LHCN-M2 (cell line): ENCODE data around the gene MBLAC1. TPM values are rescaled to one million over a fixed set of nuclear protein-coding genes. Genes with fewer than 3 reads are reported as not detected.

ENCODE experiments used
- DNase-seq: peaks from one replicate; pipeline ENCODE4 v3.0.0-alpha.2; 2012; ENCODE audit warnings: low read depth
- total RNA-seq: library from RNA; depleted of rRNA; stranded (reverse); fragments of >200 nt; gene quantifications from 2 replicates; pipeline ENCODE4 v1.2.3, GENCODE V29; 2014; rRNA removed

Gene MBLAC1
- total RNA-seq, 1 experiment from 2014 or later = 5.9 TPM

DNA sequence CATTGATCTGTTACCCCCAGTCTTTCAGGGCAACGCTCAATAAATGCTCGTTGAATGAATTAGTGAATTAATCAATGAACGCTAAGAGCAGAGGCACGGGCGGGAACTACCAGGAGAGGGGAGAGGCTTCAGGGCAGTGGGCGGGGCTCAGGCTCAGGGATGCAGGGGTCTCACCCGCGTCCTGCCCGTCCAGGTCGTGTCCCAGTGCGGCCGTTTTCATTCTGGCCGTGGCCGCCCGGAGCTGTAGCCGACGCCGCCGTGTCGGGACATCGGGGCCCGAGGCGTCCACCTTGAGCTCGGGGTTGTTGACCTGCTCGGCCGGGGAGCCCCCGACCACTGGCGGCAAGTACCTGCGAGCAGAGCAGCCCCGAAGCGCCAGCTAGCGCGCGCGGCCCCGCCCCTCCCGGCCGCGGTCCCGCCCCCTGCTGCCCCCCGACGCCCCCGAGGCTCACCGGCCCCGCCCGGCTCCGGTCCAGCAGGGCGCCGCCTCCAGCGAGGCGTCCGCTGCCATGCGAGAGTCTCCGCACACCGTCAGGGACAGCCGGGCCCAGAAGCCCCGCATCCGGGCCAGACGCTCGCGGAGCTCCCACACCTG lies 44.4 kb downstream of the MBLAC1 start:
- no peak for DNase-seq

GRCh38 chr7:100171840-100172239 lies 45.1 kb downstream of the MBLAC1 start:
- no peak for DNase-seq

DNA sequence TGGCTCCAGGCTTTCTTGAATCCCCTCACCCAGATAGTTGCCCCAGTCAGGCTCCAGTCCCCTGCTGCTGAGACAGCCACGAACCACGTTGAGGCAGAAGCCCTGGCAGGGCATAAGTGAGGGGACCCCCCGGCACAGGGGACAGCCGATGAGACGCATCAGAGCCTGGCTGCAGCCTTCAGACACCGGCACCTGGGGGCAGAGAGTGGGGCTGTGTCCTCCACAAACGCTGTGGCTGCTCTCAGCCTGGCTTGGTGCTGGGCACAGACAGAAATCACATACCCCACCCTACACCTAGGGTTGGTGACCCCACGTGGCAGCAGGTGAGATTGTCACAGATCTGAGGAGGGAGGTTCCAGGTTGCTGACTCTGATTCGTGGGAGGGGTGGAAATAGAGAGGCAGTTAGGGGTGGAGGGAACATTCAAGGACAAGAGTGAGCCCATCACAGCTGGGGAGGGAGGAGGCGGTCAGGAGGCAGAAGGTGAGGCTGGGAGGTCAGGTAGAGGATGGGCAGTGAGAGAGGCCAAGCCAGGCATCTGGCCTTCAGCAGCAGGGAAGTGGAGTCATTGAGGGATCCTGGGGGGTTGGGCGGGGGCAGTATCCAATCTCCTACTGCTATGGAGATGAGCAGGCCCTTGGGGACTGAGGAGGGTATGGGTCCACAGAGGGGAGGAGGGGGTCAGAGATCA lies 47.2 kb downstream of the MBLAC1 start:
- DNase-seq = no peak

- no peak for DNase-seq
Observed at GRCh38 chr7:100174582-100174981, 47.8 kb downstream of the MBLAC1 start.

GRCh38 chr7:100175296-100175935 lies 48.6 kb downstream of the MBLAC1 start:
- DNase-seq = no peak

GRCh38 chr7:100176096-100177044 lies 49.6 kb downstream of the MBLAC1 start:
- peak; percentile 14 for DNase-seq

- DNase-seq = peak; percentile 97
Observed at GRCh38 chr7:100177045-100178001, 50.6 kb downstream of the MBLAC1 start, which contains the start of the genes GPC2 and STAG3. Gene GPC2 (minus strand): TSS chr7:100177381. CDS start chr7:100177199, 182 bp downstream. Gene STAG3 (plus strand): TSS chr7:100177918. CDS start chr7:100180557, 2,639 bp downstream.

Other genes starting within 250 kb of the MBLAC1 start
- not detected in 2 replicates for gene OR2AE1, start 249.9 kb upstream of the MBLAC1 start, total RNA-seq
- 29.7 and 32.5 TPM in 2 replicates for gene TRIM4, start 207.4 kb upstream of the MBLAC1 start, total RNA-seq
- gene GJC3, start 197.3 kb upstream of the MBLAC1 start, total RNA-seq = not detected in 2 replicates
- gene AZGP1, start 150.9 kb upstream of the MBLAC1 start, total RNA-seq = not detected in 2 replicates
- 19.0 and 21.2 TPM in 2 replicates for gene ZKSCAN1, start 111.4 kb upstream of the MBLAC1 start, total RNA-seq
- gene ZSCAN21, start 77.2 kb upstream of the MBLAC1 start, total RNA-seq = 11.8 and 12.6 TPM in 2 replicates
- 31.0 and 32.9 TPM in 2 replicates for gene ZNF3, start 45.2 kb upstream of the MBLAC1 start, total RNA-seq
- 96.6 and 100 TPM in 2 replicates for gene COPS6, start 38.0 kb upstream of the MBLAC1 start, total RNA-seq
- gene MCM7, start 25.6 kb upstream of the MBLAC1 start, total RNA-seq = 283 and 290 TPM in 2 replicates
- gene AP4M1, start 25.3 kb upstream of the MBLAC1 start, total RNA-seq = 53.1 and 59.9 TPM in 2 replicates
- 98.4 and 106 TPM in 2 replicates for gene TAF6, start 7.6 kb upstream of the MBLAC1 start, total RNA-seq
- gene CNPY4, start 7.3 kb upstream of the MBLAC1 start, total RNA-seq = 23.2 and 28.0 TPM in 2 replicates
- gene LAMTOR4, start 22.0 kb downstream of the MBLAC1 start, total RNA-seq = 165 and 202 TPM in 2 replicates
- 18.8 and 21.8 TPM in 2 replicates for gene TRAPPC14, start 31.8 kb downstream of the MBLAC1 start, total RNA-seq
- gene GAL3ST4, start 41.6 kb downstream of the MBLAC1 start, total RNA-seq = 6.7 and 9.8 TPM in 2 replicates
- 9.6 and 9.9 TPM in 2 replicates for gene GPC2, start 50.4 kb downstream of the MBLAC1 start, total RNA-seq
- gene STAG3, start 51.0 kb downstream of the MBLAC1 start, total RNA-seq = 0.23 and 0.96 TPM in 2 replicates
- not detected in 2 replicates for gene PVRIG, start 93.0 kb downstream of the MBLAC1 start, total RNA-seq
- gene SPDYE3, start 180.7 kb downstream of the MBLAC1 start, total RNA-seq = not detected in 2 replicates
- 15.7 and 20.1 TPM in 2 replicates for gene PILRB, start 231.2 kb downstream of the MBLAC1 start, total RNA-seq
- gene PILRA, start 246.5 kb downstream of the MBLAC1 start, total RNA-seq = not detected in 2 replicates